BLaER1 treated with 17β-estradiol and CSF1 and Interleukin-3, amounts not matched to agents 10 nM and 100 nM (cell line): ENCODE data around the gene GCGR.

Experiments
- H3K27ac ChIP-seq, 11 experiments: shearing (Covaris generic); formaldehyde crosslinking; 2 replicates each; pipeline ENCODE4 v1.8.1; 2022
- H3K27me3 ChIP-seq, 11 experiments: shearing (Covaris generic); formaldehyde crosslinking; 2 replicates each; pipeline ENCODE4 v1.8.1; 2022
- H3K36me3 ChIP-seq, 11 experiments: shearing (Covaris generic); formaldehyde crosslinking; 2 replicates each; pipeline ENCODE4 v1.8.1; 2022
- H3K4me1 ChIP-seq, 10 experiments: shearing (Covaris generic); formaldehyde crosslinking; 2 replicates each; pipeline ENCODE4 v1.8.1; 2022
- H3K4me2 ChIP-seq, 11 experiments: shearing (Covaris generic); formaldehyde crosslinking; 2 replicates each; pipeline ENCODE4 v1.8.1; 2022
- H3K4me3 ChIP-seq, 10 experiments: shearing (Covaris generic); formaldehyde crosslinking; 2 replicates each; pipeline ENCODE4 v1.8.1; 2022
- H3K9ac ChIP-seq, 11 experiments: shearing (Covaris generic); formaldehyde crosslinking; 2 replicates each; pipeline ENCODE4 v1.8.1; 2022
- H3K9me3 ChIP-seq, 11 experiments: shearing (Covaris generic); formaldehyde crosslinking; replicated peaks in 1 of 11; 2 replicates each; pipeline ENCODE4 v1.8.1; 2022
- H4K20me1 ChIP-seq, 11 experiments: shearing (Covaris generic); formaldehyde crosslinking; 2 replicates each; pipeline ENCODE4 v1.8.1; 2022
- Cebpa-rat ChIP-seq, 11 experiments: shearing (Covaris generic); IDR thresholded peaks; 2 replicates each; pipeline ENCODE4 v1.8.1; 2022

Gene GCGR

GRCh38 chr17:81840826-81841778 lies 37.2 kb downstream of the GCGR start:
- Histone ChIP-seq H3K27me3 (no peaks in the 10 kb centered on the region), H3K4me1 (peaks cover 31 to 91% (median 66%) of the 10 kb centered on the region in 10 experiments), H4K20me1 (peaks cover 0 to 56% (median 34%) of the 10 kb centered on the region in 11 experiments; a peak in 16 of 22 replicates), H3K4me3 (peak overlapping the region in 1 of 10 experiments; percentile 14; a peak in 1 of 20 replicates), H3K4me2 (peak overlapping the region in 10 of 11 experiments; percentile 0 to 91 (median 76); a peak in 18 of 22 replicates), H3K36me3 (peaks cover 38 to 49% (median 40%) of the 10 kb centered on the region in 11 experiments), H3K27ac (peak overlapping the region in 9 of 11 experiments; percentile 34 to 98 (median 90); a peak in 17 of 22 replicates), H3K9ac (peak overlapping the region in 10 of 11 experiments; percentile 29 to 72 (median 62); a peak in 17 of 22 replicates), H3K9me3 (no peaks in the 10 kb centered on the region)
- TF ChIP-seq Cebpa-rat (IDR thresholded peaks at IDR 0.05) = no peak

- Histone ChIP-seq H3K4me1 (peaks cover 31 to 83% (median 60%) of the 10 kb centered on the region in 10 experiments), H3K27me3 (no peaks in the 10 kb centered on the region), H3K27ac (peak overlapping the region in 9 of 11 experiments; percentile 34 to 98 (median 90); a peak in 17 of 22 replicates), H3K9ac (peak overlapping the region in 10 of 11 experiments; percentile 29 to 72 (median 62); a peak in 16 of 22 replicates), H3K4me3 (no peak overlapping the region), H4K20me1 (peaks cover 0 to 64% (median 36%) of the 10 kb centered on the region in 11 experiments; a peak in 16 of 22 replicates), H3K9me3 (no peaks in the 10 kb centered on the region), H3K4me2 (peak overlapping the region in 10 of 11 experiments; percentile 0 to 91 (median 76); a peak in 18 of 22 replicates), H3K36me3 (peaks cover 46 to 57% (median 48%) of the 10 kb centered on the region in 11 experiments)
- TF ChIP-seq Cebpa-rat (IDR thresholded peaks at IDR 0.05) = no peak
These were observed 37.9 kb downstream of the GCGR start for GRCh38 chr17:81841866-81842265.

GRCh38 chr17:81842378-81842724 lies 38.4 kb downstream of the GCGR start:
- Histone ChIP-seq H3K36me3 (peaks cover 51 to 61% (median 53%) of the 10 kb centered on the region in 11 experiments), H3K27ac (peak overlapping the region in 5 of 11 experiments; percentile 90 to 98 (median 96); a peak in 9 of 22 replicates), H3K27me3 (no peaks in the 10 kb centered on the region), H3K9ac (peak overlapping the region in 7 of 11 experiments; percentile 26 to 72 (median 63); a peak in 7 of 22 replicates), H3K4me2 (peak overlapping the region in 8 of 11 experiments; percentile 54 to 91 (median 77); a peak in 13 of 22 replicates), H3K9me3 (no peaks in the 10 kb centered on the region), H3K4me1 (peaks cover 28 to 79% (median 56%) of the 10 kb centered on the region in 10 experiments), H4K20me1 (peaks cover 3 to 68% (median 36%) of the 10 kb centered on the region in 11 experiments; a peak in 16 of 22 replicates), H3K4me3 (no peak overlapping the region)
- TF ChIP-seq Cebpa-rat (IDR thresholded peaks at IDR 0.05) = no peak

- H3K4me3 ChIP-seq = no peak overlapping the region
- peak overlapping the region in 7 of 11 experiments; percentile 10 to 63 (median 29); a peak in 9 of 22 replicates for H3K9ac ChIP-seq
- peaks cover 4 to 74% (median 36%) of the 10 kb centered on the region in 11 experiments; a peak in 16 of 22 replicates for H4K20me1 ChIP-seq
- H3K27me3 ChIP-seq = no peaks in the 10 kb centered on the region
- H3K4me1 ChIP-seq = peaks cover 22 to 73% (median 50%) of the 10 kb centered on the region in 10 experiments
- peak overlapping the region in 6 of 11 experiments; percentile 15 to 98 (median 96); a peak in 10 of 22 replicates for H3K27ac ChIP-seq
- no peaks in the 10 kb centered on the region for H3K9me3 ChIP-seq
- peaks cover 56 to 67% (median 58%) of the 10 kb centered on the region in 11 experiments for H3K36me3 ChIP-seq
- TF ChIP-seq Cebpa-rat (IDR thresholded peaks at IDR 0.05) = no peak
- H3K4me2 ChIP-seq = peak overlapping the region in 3 of 11 experiments; percentile 54 to 91 (median 81); a peak in 4 of 22 replicates
These were observed 39.0 kb downstream of the GCGR start for GRCh38 chr17:81842725-81843504.

GRCh38 chr17:81843713-81844326 lies 39.9 kb downstream of the GCGR start:
- Histone ChIP-seq H3K4me1 (peaks cover 14 to 64% (median 41%) of the 10 kb centered on the region in 10 experiments), H3K9me3 (no peaks in the 10 kb centered on the region), H3K27me3 (no peaks in the 10 kb centered on the region), H3K36me3 (peaks cover 64 to 76% (median 67%) of the 10 kb centered on the region in 11 experiments), H3K4me3 (no peak overlapping the region), H3K27ac (peak overlapping the region in 2 of 11 experiments; percentile 40 to 48; a peak in 2 of 22 replicates), H3K4me2 (0 out of 22 replicates have a peak overlapping the region, but pooled peaks of 1 of the 11 experiments have one; percentile 91), H4K20me1 (peaks cover 4 to 83% (median 36%) of the 10 kb centered on the region in 11 experiments; a peak in 16 of 22 replicates), H3K9ac (peak overlapping the region in 5 of 11 experiments; percentile 10 to 37 (median 28); a peak in 2 of 22 replicates)
- no peak for TF ChIP-seq Cebpa-rat (IDR thresholded peaks at IDR 0.05)

GRCh38 chr17:81844327-81844851 lies 40.4 kb downstream of the GCGR start:
- Histone ChIP-seq H3K9me3 (no peaks in the 10 kb centered on the region), H3K4me2 (0 out of 22 replicates have a peak overlapping the region, but pooled peaks of 1 of the 11 experiments have one; percentile 3), H3K27ac (peak overlapping the region in 2 of 11 experiments; percentile 29 to 48; a peak in 2 of 22 replicates), H3K27me3 (no peaks in the 10 kb centered on the region), H3K9ac (0 out of 22 replicates have a peak overlapping the region, but pooled peaks of 4 of the 11 experiments have one; percentile 9 to 29 (median 26)), H3K4me1 (peaks cover 9 to 58% (median 35%) of the 10 kb centered on the region in 10 experiments; a peak in 18 of 20 replicates), H3K36me3 (peaks cover 69 to 82% (median 73%) of the 10 kb centered on the region in 11 experiments), H4K20me1 (peaks cover 4 to 89% (median 36%) of the 10 kb centered on the region in 11 experiments; a peak in 17 of 22 replicates), H3K4me3 (no peak overlapping the region)
- no peak for TF ChIP-seq Cebpa-rat (IDR thresholded peaks at IDR 0.05)

GRCh38 chr17:81844887-81845286 lies 40.9 kb downstream of the GCGR start:
- Histone ChIP-seq H4K20me1 (peaks cover 4 to 94% (median 37%) of the 10 kb centered on the region in 11 experiments; a peak in 17 of 22 replicates), H3K27ac (peak overlapping the region in 1 of 11 experiments; percentile 8; a peak in 1 of 22 replicates), H3K27me3 (no peaks in the 10 kb centered on the region), H3K4me2 (no peak overlapping the region), H3K9ac (0 out of 22 replicates have a peak overlapping the region, but pooled peaks of 2 of the 11 experiments have one; percentile 23 to 29), H3K4me1 (peaks cover 7 to 53% (median 30%) of the 10 kb centered on the region in 10 experiments; a peak in 17 of 20 replicates), H3K36me3 (peaks cover 74 to 87% (median 78%) of the 10 kb centered on the region in 11 experiments), H3K4me3 (no peak overlapping the region), H3K9me3 (no peaks in the 10 kb centered on the region)
- no peak for TF ChIP-seq Cebpa-rat (IDR thresholded peaks at IDR 0.05)
